Stimulated activated CD8-positive, alpha-beta memory T cell treated with anti-CD3 and anti-CD28 coated beads, Interleukin-7, amount 100 ng/mL, for 48 hours (primary cell): ENCODE data around the gene NFIL3.

ENCODE experiments used
- DNase-seq, 2 donors: peaks; one replicate each; pipeline ENCODE4 v3.0.0-alpha.2; 2020; ENCODE audit warnings: low read depth in 1 of 2; ENCODE audit errors: extremely low read depth in 1 of 2

The NFIL3 gene

DNA sequence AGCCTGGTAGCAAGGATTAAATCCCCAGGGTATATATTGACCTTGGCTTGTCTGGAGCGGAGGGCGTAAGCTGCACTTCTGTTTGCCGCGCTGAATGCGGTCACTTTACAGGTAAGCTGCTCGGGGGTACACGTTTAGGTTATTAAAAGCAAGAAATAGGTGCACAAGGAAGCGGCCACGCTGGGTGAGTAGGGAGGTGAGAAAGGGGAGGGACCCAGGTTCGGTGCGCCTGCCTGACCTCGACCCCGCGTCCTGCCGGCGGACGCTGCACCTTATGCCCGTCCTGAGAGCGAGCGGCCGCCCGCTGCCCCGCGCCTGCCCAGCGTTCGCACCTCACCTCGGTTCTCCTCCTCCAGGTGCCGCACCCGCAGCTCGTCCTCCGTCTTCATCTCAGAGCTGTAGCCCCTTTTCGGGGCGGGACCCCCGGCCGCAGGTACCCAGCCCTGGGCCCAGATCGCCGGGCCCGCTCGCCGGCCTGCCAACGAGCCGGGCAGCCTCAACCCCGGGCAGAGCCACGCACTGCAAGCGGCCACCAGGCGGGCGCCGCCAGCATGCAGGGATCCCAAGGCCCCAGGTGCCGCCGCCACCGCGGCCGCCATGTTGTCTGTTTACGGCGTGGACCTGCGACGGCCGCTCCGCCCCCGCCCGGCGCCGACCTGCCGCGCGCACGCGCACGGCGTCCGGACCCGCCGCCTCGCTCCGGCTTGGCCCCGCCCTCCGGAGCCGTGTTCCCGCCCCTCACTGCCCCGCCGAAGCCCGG is 62.2 kb downstream of the NFIL3 start, which contains the start of gene AUH:
Gene AUH, minus strand, starts transcription at position 628 of the 760 bp plus-strand sequence. Its CDS starts 29 bp downstream, at position 599.
- DNase-seq, result peak; percentile 72 to 79

DNA sequence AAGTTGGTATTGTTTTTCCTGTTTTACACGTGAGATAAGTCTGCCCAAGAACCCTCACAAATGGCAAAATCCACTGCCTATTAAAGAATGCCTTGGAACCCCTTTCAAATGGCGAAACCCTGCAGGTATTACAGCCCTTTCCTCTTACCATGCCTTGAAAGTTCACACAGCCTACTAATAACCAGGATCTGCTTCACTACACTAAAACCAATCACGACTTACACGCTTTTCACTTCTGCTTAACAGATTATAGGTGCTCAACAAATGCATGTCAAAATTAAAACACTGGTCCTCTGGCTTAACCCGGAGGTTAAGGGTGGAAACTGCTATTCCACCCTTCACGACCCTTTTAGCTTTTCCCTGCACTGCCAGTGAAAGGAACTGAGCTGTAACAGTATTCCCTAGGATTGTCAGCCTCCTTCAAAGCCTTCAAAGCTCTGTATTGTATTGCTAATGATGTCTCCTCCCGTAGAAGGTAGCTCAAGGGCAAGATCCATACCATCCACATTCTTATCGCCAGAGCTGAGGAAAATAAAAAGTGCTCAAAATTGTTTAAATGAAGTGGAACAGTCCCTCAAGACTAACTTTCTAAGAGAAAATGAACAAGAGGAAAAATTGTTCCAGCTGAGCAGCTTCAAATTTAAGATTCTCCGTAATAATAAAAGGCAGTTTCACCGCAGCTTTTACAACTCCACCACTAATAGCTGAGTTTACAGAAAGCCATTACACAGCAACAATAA is 62.9 kb downstream of the NFIL3 start:
- DNase-seq, result no peak

DNA sequence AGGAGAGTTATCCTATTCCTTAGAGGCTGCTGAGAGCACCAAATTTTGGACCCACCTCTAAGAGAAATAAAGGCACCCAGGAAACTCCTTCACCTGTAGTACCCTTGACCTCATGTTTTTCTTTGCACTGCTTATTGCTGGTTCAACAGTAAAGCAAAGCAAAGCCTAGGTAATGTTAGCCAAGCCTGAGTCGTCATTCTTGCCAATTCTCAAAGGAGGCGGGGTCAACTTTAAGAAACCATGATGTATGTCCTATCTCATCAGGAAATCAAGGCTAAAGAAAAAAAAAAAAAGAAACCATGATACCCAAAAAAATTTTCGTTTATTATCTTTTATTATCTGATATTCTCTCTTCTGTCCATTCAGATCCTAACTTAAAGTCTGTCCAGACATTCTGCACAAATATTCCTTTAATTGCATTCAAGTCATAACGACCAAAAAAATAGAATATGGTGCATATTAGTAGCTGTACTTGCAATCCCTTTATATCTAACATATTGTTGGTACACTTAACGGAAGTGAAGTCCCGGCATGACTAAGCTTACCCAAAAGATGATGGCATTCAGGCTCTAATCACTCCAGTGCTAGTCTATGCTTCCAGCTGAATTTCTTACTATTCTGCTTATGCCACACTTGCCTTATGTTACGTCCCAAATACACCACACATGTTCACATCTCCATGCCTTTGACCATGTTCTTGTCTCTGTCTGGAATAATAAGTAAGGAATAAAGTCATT is 63.7 kb downstream of the NFIL3 start:
- no peak for DNase-seq

DNA sequence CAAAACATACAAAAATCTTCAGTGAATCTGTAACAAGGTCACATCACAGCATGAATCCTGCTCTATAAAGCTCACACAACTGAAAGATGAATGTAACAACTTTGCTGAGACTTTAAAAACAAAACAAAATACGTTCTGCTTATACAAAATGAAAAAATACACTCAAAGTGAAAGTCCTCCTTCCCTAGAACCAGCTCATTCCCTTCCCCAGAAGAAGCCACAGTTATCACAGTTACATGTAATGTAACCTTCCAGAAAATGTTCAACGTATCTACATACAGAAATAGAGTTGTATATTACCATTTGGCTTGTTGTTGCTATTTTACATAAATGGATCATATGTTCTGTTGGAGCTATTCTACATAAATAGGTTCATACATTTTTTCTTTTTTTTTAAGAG is 64.5 kb downstream of the NFIL3 start:
- no peak for DNase-seq
